Caco-2 (cell line): ENCODE results near the gene TUBB4B. TPM values are rescaled to one million over a fixed set of nuclear protein-coding genes. Genes with fewer than 3 reads are reported as not detected.
A peak's percentile ranks its signal among the peaks of the same experiment; 100 is the strongest.
"Not testable (repeated sequence)": the region's sequence is repeated elsewhere in the genome, so short reads cannot be mapped to it uniquely, and the experiment has no call there.

Experiments
- BruUV-seq: library from RNA; stranded (reverse); fragments of 400-500 nt; replicated peaks from 2 replicates; lab custom pipeline; 2021; lab: Mats Ljungman, UMichigan
- CTCF ChIA-PET: fragments of 300-600 bp; sonication (Branson Sonifier 250); formaldehyde crosslinking; loops from one replicate; lab custom pipeline; 2022; ENCODE audit warnings: antibody characterized with exemption; lab: Charles Lee
- POLR2A ChIA-PET: fragments of 300-600 bp; sonication (Branson Sonifier 250); formaldehyde crosslinking; loops from one replicate; lab custom pipeline; 2022; ENCODE audit warnings: antibody characterized with exemption; lab: Charles Lee
- DNase-seq, 2 experiments: peaks; one replicate each; pipeline versions ENCODE4 v3.0.0 to v3.0.0-alpha.2; 2020 to 2022
- H3K27me3 ChIP-seq: replicated peaks from 2 replicates; pipeline ENCODE4 v1.6.0; 2011; ENCODE audit warnings: low read length; ENCODE audit not compliant: control insufficient read depth, insufficient read depth
- H3K36me3 ChIP-seq: 2 replicates; pipeline ENCODE4 v1.5.1; 2011; ENCODE audit warnings: low read length; ENCODE audit not compliant: control insufficient read depth, insufficient read depth
- H3K4me1 ChIP-seq: fragments of 250-450 bp; sonication (Bioruptor Pico); 2 replicates; pipeline ENCODE4 v1.5.1; 2020; ENCODE audit warnings: mild to moderate bottlenecking
- H3K4me3 ChIP-seq: 2 replicates; pipeline ENCODE4 v1.5.1; 2011; ENCODE audit warnings: low read depth, mild to moderate bottlenecking, control low read depth, low read length
- H3K9me3 ChIP-seq: fragments of 250-450 bp; sonication (Bioruptor Pico); 2 replicates; pipeline ENCODE4 v1.5.1; 2020; ENCODE audit warnings: mild to moderate bottlenecking, moderate library complexity
- H3K27ac Mint-ChIP-seq: one replicate; pipeline ENCODE4 v1.8.0; 2022; ENCODE audit warnings: mixed read lengths; ENCODE audit not compliant: unreplicated experiment
- H3K27me3 Mint-ChIP-seq: one replicate; pipeline ENCODE4 v1.8.0; 2022; ENCODE audit warnings: mixed read lengths; ENCODE audit not compliant: insufficient read depth, unreplicated experiment
- H3K36me3 Mint-ChIP-seq: one replicate; pipeline ENCODE4 v1.8.0; 2022; ENCODE audit warnings: mild to moderate bottlenecking, mixed read lengths; ENCODE audit not compliant: insufficient read depth, unreplicated experiment
- H3K4me1 Mint-ChIP-seq: one replicate; pipeline ENCODE4 v1.8.0; 2022; ENCODE audit warnings: low read depth, mixed read lengths; ENCODE audit not compliant: unreplicated experiment
- H3K4me3 Mint-ChIP-seq: one replicate; pipeline ENCODE4 v1.8.0; 2022; ENCODE audit warnings: mild to moderate bottlenecking, moderate library complexity, mixed read lengths; ENCODE audit not compliant: unreplicated experiment
- H3K9me3 Mint-ChIP-seq: one replicate; pipeline ENCODE4 v1.8.0; 2022; ENCODE audit warnings: mixed read lengths; ENCODE audit not compliant: unreplicated experiment
- intact Hi-C: fragments of 100-400 bp; cut with micrococcal nuclease; formaldehyde crosslinking; loops from one replicate; pipeline ENCODE4 v1.10.0; 2022; ENCODE audit not compliant: unreplicated experiment
- total RNA-seq: library from RNA; stranded (reverse); gene quantifications from 2 replicates; pipeline ENCODE4 v1.2.3, GENCODE V29; 2022
- TF ChIP-seq, protein P1 (sequence below), 2 experiments: fragments of 200-600 bp in 1 of 2; IDR thresholded peaks; 1 replicate in 1 of 2; 2 replicates in 1 of 2; pipeline versions ENCODE4 v1.5.1 to v1.8.0; 2011 to 2022; ENCODE audit warnings: antibody characterized with exemption in 1 of 2, control low read depth in 1 of 2, inconsistent platforms in 1 of 2, low read depth in 1 of 2, low read length in 1 of 2, mild to moderate bottlenecking in 1 of 2, moderate library complexity in 1 of 2; ENCODE audit not compliant: insufficient read depth in 1 of 2, severe bottlenecking in 1 of 2, unreplicated experiment in 1 of 2

TUBB4B gene
- total RNA-seq, 1 experiment from 2014 or later: 487 TPM

DNA sequence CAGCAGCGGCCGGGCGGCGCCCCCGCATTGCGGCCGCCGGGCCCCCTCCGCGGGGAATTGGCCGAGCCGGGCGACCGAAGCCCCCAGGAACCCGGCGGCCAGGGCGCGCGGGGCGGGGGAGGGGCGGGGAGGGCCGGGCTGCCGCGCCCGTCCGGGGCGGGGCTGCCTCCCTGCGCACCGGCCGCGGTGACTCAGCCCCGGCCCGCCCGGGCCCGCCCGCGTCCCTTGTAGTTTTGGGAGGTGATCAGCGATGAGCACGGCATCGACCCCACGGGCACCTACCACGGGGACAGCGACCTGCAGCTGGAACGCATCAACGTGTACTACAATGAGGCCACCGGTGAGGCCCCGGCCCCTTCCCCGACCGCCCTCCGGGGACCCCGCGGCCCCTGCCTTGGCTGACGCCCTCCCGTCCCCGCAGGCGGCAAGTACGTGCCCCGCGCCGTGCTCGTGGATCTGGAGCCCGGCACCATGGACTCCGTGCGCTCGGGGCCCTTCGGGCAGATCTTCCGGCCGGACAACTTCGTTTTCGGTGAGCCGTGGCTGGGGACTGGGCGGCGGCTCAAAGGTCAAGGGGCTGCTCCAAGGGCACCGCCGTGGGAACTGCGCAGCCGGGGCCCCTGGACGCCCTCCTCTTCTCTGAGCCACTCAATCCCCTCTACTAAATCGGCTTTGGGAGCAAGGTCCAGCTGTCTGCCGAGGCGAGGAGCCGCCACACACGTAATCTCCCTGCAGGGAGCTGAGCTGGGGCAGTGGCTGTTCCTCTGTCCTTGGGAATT is 592 bp downstream of the TUBB4B start:
- Histone ChIP-seq H3K9me3 (no peaks in the 10 kb centered on the region), H3K36me3 (peaks cover 2% of the 10 kb centered on the region; the same call in 1 of the 2 replicates), H3K4me3 (peak overlapping the region; percentile 77), H3K27me3 (no peaks in the 10 kb centered on the region), H3K4me1 (peaks cover 21% of the 10 kb centered on the region)
- H3K27ac Mint-ChIP-seq: peak overlapping the region; percentile 95
- DNase-seq: peak in 1 of 2 experiments; percentile 58
- peaks cover 68% of the 10 kb centered on the region for H3K36me3 Mint-ChIP-seq
- BruUV-seq: no TSS peak
- TF ChIP-seq, protein P1, sequence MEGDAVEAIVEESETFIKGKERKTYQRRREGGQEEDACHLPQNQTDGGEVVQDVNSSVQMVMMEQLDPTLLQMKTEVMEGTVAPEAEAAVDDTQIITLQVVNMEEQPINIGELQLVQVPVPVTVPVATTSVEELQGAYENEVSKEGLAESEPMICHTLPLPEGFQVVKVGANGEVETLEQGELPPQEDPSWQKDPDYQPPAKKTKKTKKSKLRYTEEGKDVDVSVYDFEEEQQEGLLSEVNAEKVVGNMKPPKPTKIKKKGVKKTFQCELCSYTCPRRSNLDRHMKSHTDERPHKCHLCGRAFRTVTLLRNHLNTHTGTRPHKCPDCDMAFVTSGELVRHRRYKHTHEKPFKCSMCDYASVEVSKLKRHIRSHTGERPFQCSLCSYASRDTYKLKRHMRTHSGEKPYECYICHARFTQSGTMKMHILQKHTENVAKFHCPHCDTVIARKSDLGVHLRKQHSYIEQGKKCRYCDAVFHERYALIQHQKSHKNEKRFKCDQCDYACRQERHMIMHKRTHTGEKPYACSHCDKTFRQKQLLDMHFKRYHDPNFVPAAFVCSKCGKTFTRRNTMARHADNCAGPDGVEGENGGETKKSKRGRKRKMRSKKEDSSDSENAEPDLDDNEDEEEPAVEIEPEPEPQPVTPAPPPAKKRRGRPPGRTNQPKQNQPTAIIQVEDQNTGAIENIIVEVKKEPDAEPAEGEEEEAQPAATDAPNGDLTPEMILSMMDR (IDR thresholded peaks at IDR 0.05; ENCODE audit: insufficient read depth in 1 of 2, low read depth in 1 of 2, low read length in 1 of 2, severe bottlenecking in 1 of 2, unreplicated experiment in 1 of 2): no peak
- H3K27me3 Mint-ChIP-seq: peaks cover 3% of the 10 kb centered on the region
- H3K4me1 Mint-ChIP-seq: peaks cover 7% of the 10 kb centered on the region
- POLR2A ChIA-PET: interaction anchor here (0.5 to 2.4 kb wide), 13 partner anchors 13 to 236 kb away, joined by 3 to 39 read pairs (median 8); partner anchors contain the start of genes MAN1B1, NELFB, NRARP and RNF208
- CTCF ChIA-PET: interaction anchor here (0.6 to 2.7 kb wide), 6 partner anchors 12 to 294 kb away, joined by 3 to 13 read pairs (median 6); partner anchors contain the start of genes NRARP, SAPCD2 and TPRN
- peak overlapping the region; percentile 80 for H3K4me3 Mint-ChIP-seq
- intact Hi-C loops: loop anchor here (1.0 to 10.0 kb wide), 4 partner anchors 14 to 447 kb away; partner anchors contain the start of genes CCDC183, NELFB, RNF208 and TMEM141
- H3K9me3 Mint-ChIP-seq: no peaks in the 10 kb centered on the region

DNA sequence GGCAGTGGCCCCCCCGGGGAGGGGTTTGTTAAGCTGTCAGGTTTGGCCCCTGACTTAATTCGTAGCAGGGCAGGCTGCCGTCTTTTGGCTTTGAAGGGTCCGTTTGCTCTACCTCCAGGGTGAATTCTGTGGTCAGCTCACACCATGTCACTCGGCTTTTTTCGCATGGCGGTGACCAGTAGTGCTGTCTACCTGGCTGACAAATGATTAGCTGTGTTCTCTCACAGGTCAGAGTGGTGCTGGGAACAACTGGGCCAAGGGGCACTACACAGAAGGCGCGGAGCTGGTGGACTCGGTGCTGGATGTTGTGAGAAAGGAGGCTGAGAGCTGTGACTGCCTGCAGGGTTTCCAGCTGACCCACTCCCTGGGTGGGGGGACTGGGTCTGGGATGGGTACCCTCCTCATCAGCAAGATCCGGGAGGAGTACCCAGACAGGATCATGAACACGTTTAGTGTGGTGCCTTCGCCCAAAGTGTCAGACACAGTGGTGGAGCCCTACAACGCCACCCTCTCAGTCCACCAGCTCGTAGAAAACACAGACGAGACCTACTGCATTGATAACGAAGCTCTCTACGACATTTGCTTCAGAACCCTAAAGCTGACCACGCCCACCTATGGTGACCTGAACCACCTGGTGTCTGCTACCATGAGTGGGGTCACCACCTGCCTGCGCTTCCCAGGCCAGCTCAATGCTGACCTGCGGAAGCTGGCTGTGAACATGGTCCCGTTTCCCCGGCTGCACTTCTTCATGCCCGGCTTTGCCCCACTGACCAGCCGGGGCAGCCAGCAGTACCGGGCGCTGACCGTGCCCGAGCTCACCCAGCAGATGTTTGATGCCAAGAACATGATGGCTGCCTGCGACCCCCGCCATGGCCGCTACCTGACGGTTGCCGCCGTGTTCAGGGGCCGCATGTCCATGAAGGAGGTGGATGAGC is 1.4 kb downstream of the TUBB4B start:
- Mint-ChIP-seq H3K27ac (peak overlapping the region; percentile 95), H3K36me3 (peaks cover 68% of the 10 kb centered on the region), H3K4me1 (peaks cover 7% of the 10 kb centered on the region), H3K27me3 (peaks cover 3% of the 10 kb centered on the region), H3K9me3 (no peaks in the 10 kb centered on the region), H3K4me3 (peak overlapping the region; percentile 80)
- Histone ChIP-seq H3K27me3 (no peaks in the 10 kb centered on the region), H3K4me1 (peaks cover 16% of the 10 kb centered on the region), H3K36me3 (peaks cover 2% of the 10 kb centered on the region; the same call in 1 of the 2 replicates), H3K9me3 (no peaks in the 10 kb centered on the region), H3K4me3 (peak overlapping the region; percentile 77)
- no peak for DNase-seq
- intact Hi-C loops: loop anchor here (5.0 to 10.0 kb wide), 2 partner anchors 50 to 448 kb away; partner anchors contain the start of genes CCDC183 and TMEM141
- BruUV-seq: no TSS peak
- ChIA-PET POLR2A (interaction anchor here (0.6 to 1.1 kb wide), 3 partner anchors 12 to 120 kb away, joined by 3 to 5 read pairs (median 4); no protein-coding TSS in a partner anchor), CTCF (interaction anchor here (2.7 kb wide), 1 partner anchor 12 kb away, joined by 11 read pairs; no protein-coding TSS in a partner anchor)
- TF ChIP-seq, protein P1 (IDR thresholded peaks at IDR 0.05; ENCODE audit: insufficient read depth in 1 of 2, low read depth in 1 of 2, low read length in 1 of 2, severe bottlenecking in 1 of 2, unreplicated experiment in 1 of 2): no peak

DNA sequence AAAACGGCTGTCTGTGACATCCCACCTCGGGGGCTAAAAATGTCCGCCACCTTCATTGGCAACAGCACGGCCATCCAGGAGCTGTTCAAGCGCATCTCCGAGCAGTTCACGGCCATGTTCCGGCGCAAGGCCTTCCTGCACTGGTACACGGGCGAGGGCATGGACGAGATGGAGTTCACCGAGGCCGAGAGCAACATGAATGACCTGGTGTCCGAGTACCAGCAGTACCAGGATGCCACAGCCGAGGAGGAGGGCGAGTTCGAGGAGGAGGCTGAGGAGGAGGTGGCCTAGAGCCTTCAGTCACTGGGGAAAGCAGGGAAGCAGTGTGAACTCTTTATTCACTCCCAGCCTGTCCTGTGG is 2.2 kb downstream of the TUBB4B start:
- H3K27me3 ChIP-seq, H3K9me3 ChIP-seq, CTCF ChIA-PET, H3K9me3 Mint-ChIP-seq, H3K36me3 ChIP-seq, H3K27me3 Mint-ChIP-seq, H3K4me1 Mint-ChIP-seq, POLR2A ChIA-PET, DNase-seq, H3K4me3 ChIP-seq: not testable (repeated sequence)
- peaks cover 16% of the 10 kb centered on the region for H3K4me1 ChIP-seq
- H3K36me3 Mint-ChIP-seq: peaks cover 68% of the 10 kb centered on the region
- H3K27ac Mint-ChIP-seq: peak overlapping the region; percentile 95
- TSS peak; percentile 67 for BruUV-seq
- peak overlapping the region; percentile 80 for H3K4me3 Mint-ChIP-seq
- intact Hi-C loops: loop anchor here (5.0 to 10.0 kb wide), 2 partner anchors 49 to 448 kb away; partner anchors contain the start of genes CCDC183 and TMEM141
